Fibroblast of skin of right quadriceps (primary cell): ENCODE measurements around the gene ZNF423.

ENCODE experiments used
- DNase-seq: peaks from one replicate; pipeline ENCODE4 v3.0.0-alpha.2; 2013

ZNF423 gene

GRCh38 chr16:49499869-49500610 lies 355.9 kb downstream of the ZNF423 start:
- no peak for DNase-seq

GRCh38 chr16:49499414-49499785 lies 356.5 kb downstream of the ZNF423 start:
- no peak for DNase-seq

DNA sequence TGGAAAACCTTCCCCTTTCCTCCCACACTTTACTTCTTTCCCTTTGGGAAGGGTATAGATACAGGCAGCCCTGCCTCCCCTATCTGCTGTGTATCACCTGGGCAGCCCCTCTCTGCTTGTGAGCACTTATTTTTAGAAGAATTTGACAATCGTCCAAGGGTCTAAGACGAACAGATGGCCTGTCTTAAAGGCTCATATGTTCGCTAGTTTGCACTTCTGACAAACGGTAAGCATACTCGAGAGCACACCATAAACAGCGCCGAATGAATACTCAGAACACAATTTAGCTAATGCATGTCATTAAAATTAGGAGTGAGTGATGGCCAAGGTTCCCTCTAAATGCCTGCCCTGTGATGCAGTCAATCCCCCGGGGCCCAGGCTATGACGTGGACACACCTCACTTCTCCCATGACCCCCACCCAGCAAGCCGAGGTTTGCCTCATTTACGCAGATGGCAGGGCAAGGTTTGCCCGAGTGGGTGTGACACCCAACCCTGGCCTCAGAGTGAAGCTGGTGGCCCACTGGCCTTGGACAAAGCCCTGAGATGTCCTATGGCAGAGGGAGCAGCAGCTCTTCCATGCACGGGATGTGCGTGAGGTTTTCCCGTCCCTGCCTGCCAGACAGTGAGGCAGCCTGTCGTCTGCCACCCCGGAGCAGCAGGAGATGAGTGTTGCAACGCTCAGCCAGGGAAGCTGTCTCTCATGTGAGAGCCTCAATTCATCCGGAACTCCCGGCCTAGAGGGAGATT lies 357.1 kb downstream of the ZNF423 start:
- no peak for DNase-seq

GRCh38 chr16:49498264-49498663 lies 357.6 kb downstream of the ZNF423 start:
- DNase-seq: no peak

- no peak for DNase-seq
Observed at GRCh38 chr16:49497466-49497865, 358.4 kb downstream of the ZNF423 start.

- DNase-seq: no peak
Observed at GRCh38 chr16:49496656-49497055, 359.3 kb downstream of the ZNF423 start.

- DNase-seq: no peak
Observed at GRCh38 chr16:49495596-49496355, 360.1 kb downstream of the ZNF423 start.

DNA sequence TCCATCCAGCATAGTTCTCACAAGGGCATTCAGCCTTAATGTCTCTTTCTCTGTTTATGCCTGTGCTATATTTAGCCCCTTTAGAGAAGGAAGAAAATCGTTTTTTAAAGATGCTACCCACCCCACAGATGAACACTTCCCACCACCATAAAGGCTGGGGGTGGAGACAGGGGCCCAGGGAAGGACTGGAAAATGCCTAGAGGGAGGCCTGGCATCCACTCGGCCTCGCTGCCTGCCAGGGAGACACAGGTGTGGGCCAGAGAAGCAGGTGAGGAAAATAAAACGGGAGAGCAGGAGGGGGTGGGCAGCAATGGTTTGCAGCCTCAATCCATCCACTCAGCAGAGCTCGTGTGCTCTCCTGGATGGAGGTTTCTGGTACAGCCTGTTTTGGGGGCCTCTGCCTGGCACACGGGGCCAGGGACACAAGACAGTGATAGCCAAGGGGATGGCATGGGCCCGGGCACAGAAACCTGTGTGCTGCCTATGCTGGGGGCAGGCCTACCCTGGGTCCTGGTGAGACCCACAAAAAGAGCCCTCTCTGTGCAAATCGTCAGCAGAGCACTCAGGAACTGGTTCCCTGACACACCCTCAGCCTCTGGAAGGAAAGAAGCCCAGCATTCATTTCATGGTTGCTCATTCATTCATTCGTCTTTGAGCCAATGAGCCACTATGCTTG lies 360.9 kb downstream of the ZNF423 start:
- no peak for DNase-seq

DNA sequence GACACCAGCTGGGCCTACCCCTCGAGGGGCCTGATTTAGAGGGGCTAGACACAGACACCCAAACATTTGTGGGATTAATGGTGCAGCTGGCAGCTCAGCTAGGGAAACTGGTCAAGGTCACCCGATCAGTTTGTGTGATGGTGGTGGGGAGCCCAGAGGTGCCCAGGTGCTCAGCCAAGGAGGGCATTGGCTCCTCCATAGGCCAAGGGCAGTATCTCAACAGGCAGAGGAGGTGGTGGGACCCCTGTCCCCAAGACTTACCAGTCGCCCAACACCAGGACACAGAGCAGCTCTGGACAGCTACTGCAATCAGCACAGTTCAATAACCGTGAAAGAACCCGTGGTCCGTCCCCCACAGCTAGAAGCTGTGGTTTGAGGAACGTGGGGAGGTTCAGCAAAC lies 361.4 kb downstream of the ZNF423 start:
- no peak for DNase-seq

DNA sequence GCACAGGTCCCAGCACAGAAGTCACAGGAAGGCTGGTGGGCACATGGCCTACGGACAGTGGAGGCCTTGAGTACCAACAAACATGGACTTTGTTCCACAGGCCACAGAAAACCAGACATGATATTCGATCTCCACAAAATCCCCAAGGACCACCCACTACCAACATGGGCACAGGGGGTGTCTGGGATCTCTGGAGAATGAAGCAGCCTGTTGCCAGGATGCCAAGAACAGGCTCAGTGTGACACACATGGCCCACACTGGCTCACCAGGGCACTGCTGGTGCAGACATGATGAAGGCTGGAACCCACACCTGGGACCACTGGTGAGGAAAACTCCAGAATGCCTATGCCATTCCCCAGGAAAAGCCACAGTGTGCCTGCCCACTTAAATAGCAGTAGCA lies 362.1 kb downstream of the ZNF423 start:
- DNase-seq: no peak

GRCh38 chr16:49492896-49493626 lies 362.9 kb downstream of the ZNF423 start:
- DNase-seq: no peak

GRCh38 chr16:49491771-49492761 lies 363.8 kb downstream of the ZNF423 start:
- DNase-seq: peak; percentile 9

DNA sequence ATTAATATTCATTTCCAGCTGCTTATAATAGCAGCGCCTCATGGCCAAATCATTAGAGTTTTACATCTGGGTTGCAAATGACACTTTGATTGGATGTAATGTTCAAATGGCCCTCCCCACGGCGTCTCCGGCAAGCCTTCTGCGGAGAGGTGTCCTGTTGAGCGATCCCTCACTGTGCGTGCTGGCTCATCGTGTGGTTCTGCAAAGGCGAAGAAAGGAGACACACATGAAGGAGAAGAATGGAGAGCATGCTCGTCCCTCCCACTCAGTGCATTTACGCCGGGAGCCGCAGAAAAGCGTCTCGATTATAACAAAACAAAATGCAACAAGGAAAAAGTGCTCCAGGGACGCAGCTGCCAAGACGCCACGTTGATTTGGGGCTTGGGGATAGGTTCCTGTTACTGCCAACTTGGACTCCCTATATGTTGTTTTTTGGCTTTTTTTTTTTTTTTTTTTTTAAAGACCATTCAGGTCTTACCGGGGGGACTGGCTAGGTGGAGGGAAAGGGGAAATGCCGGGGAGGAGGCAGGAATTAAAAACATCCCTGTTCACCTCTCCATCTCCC lies 364.7 kb downstream of the ZNF423 start:
- no peak for DNase-seq

DNA sequence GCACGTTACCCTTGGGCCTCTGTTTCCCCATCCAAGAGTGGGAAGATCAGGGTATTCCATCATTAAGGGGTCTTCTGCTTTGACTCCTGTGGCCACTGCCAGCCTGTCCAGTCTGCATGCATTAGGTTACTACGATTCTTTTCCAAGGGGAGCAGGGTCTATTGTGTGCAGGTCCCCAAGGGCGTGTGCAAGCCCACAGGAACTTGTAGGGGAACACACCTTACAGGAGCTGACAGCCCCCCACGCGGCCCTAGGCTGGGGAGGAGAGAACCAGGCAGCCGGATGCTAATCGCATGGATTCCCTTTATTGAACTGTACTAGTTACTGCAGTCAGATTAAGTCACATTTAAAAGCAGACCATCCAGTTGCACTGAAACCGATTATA lies 365.6 kb downstream of the ZNF423 start:
- no peak for DNase-seq

DNA sequence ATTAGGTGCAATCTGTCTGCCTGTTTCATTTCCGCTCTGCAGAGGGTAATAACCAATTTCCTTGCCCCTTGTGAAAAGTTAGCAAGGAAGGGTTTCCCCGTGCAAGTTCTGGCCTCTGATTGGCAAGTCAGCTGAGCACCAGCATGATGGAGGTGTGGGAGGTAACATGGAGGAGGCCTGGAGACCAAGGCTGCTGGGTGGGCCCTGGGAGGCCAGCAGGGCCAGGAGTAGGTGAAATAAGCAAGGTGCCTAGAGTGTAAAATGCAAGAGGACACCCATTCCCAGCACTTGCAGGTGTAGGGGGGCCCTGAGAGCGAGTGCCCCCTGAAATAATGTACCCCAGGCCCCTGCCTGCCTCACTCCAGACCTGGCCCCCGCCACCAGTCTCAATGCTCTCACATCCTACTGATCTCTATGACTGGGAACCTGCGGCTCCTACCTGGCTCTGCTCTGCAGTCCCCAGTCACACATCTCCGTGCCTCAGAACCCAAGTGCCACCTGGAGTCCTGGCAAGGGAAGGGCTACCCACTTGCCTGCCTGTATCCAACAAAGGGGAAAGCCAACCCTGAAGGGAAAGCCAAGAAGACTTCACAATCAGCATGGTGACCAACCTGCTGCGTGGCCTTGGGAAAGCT lies 366.1 kb downstream of the ZNF423 start:
- DNase-seq: no peak

DNA sequence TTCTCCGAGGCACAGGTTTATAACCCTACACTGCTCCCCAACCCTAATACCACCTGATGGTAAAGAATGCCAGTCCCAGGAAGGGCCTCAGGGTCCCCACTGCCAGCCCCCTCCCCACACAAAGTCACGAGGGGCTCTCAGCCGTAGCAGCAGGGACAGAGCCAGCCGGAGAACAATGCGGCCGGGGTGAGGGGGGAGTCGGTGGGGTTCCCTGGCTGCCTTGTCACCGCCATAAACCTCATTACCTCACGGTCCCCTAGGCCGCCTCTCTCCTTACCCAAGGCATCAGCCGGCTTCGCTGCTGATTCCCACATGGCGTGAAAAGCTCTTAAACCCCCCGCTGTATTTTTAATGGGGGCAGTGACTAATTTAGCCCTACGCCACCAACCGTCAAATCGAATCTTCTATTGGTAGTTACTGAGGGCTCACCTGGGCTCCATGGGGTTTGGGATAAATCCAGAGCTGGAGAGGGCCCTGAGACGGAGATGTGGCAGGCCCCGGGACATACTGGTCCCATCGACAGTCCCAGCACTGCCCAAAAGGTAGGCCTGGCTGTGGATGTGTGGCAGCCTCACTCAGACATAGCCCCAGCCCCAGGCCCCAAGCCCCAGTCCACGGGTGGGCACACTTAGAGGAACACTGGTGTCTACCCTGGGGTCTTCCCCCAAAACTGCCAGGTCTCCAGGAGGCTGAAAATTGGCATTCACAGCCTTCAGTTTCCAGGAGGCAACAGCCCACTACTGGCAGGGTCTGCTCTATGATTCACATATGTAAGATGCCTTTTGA lies 367.0 kb downstream of the ZNF423 start:
- no peak for DNase-seq

- no peak for DNase-seq
Observed at GRCh38 chr16:49488336-49488735, 367.6 kb downstream of the ZNF423 start.

- DNase-seq: no peak
Observed at GRCh38 chr16:49487746-49488145, 368.2 kb downstream of the ZNF423 start.

DNA sequence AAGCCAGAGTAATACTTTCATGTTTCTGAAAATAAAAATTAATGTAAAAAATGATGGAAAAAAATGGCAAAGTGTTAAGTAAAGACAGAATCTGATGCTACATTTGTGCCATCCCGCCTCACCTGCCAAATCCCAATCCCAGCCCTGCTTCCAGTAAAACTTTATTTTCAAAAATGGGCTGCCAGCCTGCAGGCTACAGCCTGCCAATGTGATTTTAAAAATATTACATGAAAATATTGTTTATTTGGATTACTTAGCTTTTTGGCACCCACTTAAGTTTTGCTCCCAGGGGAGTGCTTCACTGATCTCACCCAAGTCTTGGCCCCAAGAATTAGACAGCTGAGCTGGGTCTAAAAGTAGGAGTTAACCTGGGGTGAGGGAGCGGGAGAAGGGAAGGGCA lies 369.5 kb downstream of the ZNF423 start:
- no peak for DNase-seq

DNA sequence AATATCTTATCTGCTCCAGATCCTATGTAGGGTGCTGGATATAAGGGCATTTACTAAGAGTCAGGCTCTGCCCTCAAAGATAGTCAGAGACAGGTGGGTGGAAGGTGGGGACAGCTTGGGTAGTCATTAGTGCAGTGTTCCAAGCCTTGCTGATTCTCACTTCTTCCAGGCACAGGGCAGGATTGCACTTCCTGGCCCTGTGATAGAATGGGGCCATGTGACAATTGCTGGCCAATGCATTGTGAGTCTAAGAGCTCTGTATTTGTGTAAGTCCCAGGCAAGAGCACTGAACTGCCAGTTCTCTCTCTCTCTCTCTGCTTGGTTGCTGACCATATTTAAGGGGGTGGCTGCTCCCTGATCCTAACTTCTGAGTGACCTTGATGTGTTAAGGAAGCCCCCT lies 370.2 kb downstream of the ZNF423 start:
- DNase-seq: no peak
